Heart left ventricle (tissue), 16 donors: ENCODE results near the gene SYT15. TPM values are rescaled to one million over a fixed set of nuclear protein-coding genes. Genes with fewer than 3 reads are reported as not detected.
"Not testable (repeated sequence)": the region's sequence is repeated elsewhere in the genome, so short reads cannot be mapped to it uniquely, and the experiment has no call there.

Source experiments
- ATAC-seq, 4 donors: fragments of 200-7000 bp; cut with Tn5 transposase; one replicate each; pipeline ENCODE4 v1.9.1; 2020 to 2022; ENCODE audit warnings: moderate library complexity in 4 of 4, mild to moderate bottlenecking in 3 of 4, moderate number of reproducible peaks in 1 of 4
- DNase-seq, 5 donors: peaks; one replicate each; pipeline ENCODE4 v3.0.0-alpha.2; 2020
- H3K27ac ChIP-seq, 12 donors: fragments of 200-600 bp; sonication (generic) in 4 of 12; one replicate each; pipeline versions ENCODE4 v1.5.0 to v1.8.0; 2016 to 2022; ENCODE audit warnings: mild to moderate bottlenecking in 2 of 12
- H3K27me3 ChIP-seq, 9 donors: fragments of 200-600 bp; sonication (generic) in 2 of 9; one replicate each; pipeline versions ENCODE4 v1.5.1 to v1.8.0; 2016 to 2022; ENCODE audit warnings: mild to moderate bottlenecking in 3 of 9
- H3K36me3 ChIP-seq, 9 donors: fragments of 200-600 bp; sonication (generic) in 2 of 9; one replicate each; pipeline versions ENCODE4 v1.5.0 to v1.8.0; 2018 to 2022; ENCODE audit warnings: mild to moderate bottlenecking in 2 of 9
- H3K4me1 ChIP-seq, 12 donors: fragments of 200-600 bp; sonication (generic) in 4 of 12; one replicate each; pipeline versions ENCODE4 v1.5.0 to v1.8.0; 2016 to 2022; ENCODE audit warnings: mild to moderate bottlenecking in 3 of 12
- H3K4me3 ChIP-seq, 12 donors: fragments of 200-600 bp; sonication (generic) in 4 of 12; one replicate each; pipeline versions ENCODE4 v1.5.0 to v1.8.0; 2017 to 2022; ENCODE audit warnings: mild to moderate bottlenecking in 9 of 12, moderate library complexity in 4 of 12
- H3K9me3 ChIP-seq, 12 donors: fragments of 200-600 bp; sonication (generic) in 4 of 12; one replicate each; pipeline versions ENCODE4 v1.5.0 to v1.8.0; 2016 to 2022; ENCODE audit warnings: mild to moderate bottlenecking in 1 of 12
- WGBS, 4 donors: extraction: QIAGEN DNeasy Blood & Tissue Kit in 2 of 4; methylation state at CpG; one replicate each; pipeline versions ENCODE4 v1.1.5 to v1.1.7; 2013 to 2018; 5-methylcytosine and 5-hydroxymethylcytosine counted together
- intact Hi-C, 10 donors: fragments of 100-400 bp; cut with DNase I; formaldehyde crosslinking; loops; one replicate each; pipeline versions ENCODE4 v1.11.1 to v1.14.2; 2022
- polyA plus RNA-seq, 2 donors: library from polyadenylated mRNA; stranded (reverse); fragments of 200-250 nt; gene quantifications; one replicate each; pipeline ENCODE4 v1.2.3, GENCODE V29; 2013
- total RNA-seq, 9 donors: library from RNA; depleted of rRNA in 2 of 9; stranded (reverse); fragments of >200 nt in 2 of 9; fragmentation: NEBNext Ultra II Directional in 3 of 9; extraction: Animal tissue kit (Norgen Biotek cat#: 25700) in 3 of 9; gene quantifications; one replicate each; pipeline versions ENCODE4 v1.1.0 to v1.2.4, GENCODE V29; 2016 to 2023
- donor health status: ischemic (EF 13 %, LVEDD 7.1; RV severe dilation, severe dysfunction).
- donor health status: healthy with polysubstance abuse.
- donor health status: DM: no; HTN: yes; CAD: no.
- donor health status: DM: no; HTN: no; CAD: no.
- donor health status: ischemic (EF 25% LVEDD 6.9; RV normal size, moderate dysfunction).
- donor health status: ischemic (EF 25% LVEDD 5.7; RV mildly dilated, moderate dysfunction).
- donor health status: healthy.
- donor health status: DM: yes; HTN: yes; CAD: no.
- donor health status: ischemic (EF 35%, LVEDD 5.7; RV mildly dilated, moderate dysfunction).
- donor health status: nonischemic (EF 11% LVEDD 7.7; RV severe dilation, severe dysfunction).
- donor health status: DM: yes; HTN: yes; CAD: no.
- donor health status: PGD.
- donor health status: ischemic (EF 29% LVEDD 5.4; RV normal size, mild dysfunction).
- donor health status: nonischemic (EF 23%, LVEDD 6.1; RV moderate dilation, normal function).

SYT15 gene
- total and polyA plus RNA-seq, 11 donors, result 1.0 to 5.2 (median 2.7) TPM

- not testable (repeated sequence) for DNase-seq, ATAC-seq
Measured at GRCh38 chr10:46581997-46582396, 3.1 kb downstream of the SYT15 start.

GRCh38 chr10:46582568-46582967 is 3.6 kb downstream of the SYT15 start:
- DNase-seq, H3K27me3 ChIP-seq, ATAC-seq, H3K9me3 ChIP-seq, H3K4me3 ChIP-seq, intact Hi-C loops, H3K4me1 ChIP-seq, H3K36me3 ChIP-seq, H3K27ac ChIP-seq: not testable (repeated sequence)
- WGBS, 4 donors, result 54 to 63% methylated on average over 3 of the region's 11 CpGs; no CpG with 5 or more reads in 2 of the 4 donors

More at GRCh38 chr10:46581997-46582396, 3.1 kb downstream of the SYT15 start:
- H3K27ac ChIP-seq, intact Hi-C loops, H3K9me3 ChIP-seq, H3K27me3 ChIP-seq, H3K4me3 ChIP-seq, H3K36me3 ChIP-seq, H3K4me1 ChIP-seq: not testable (repeated sequence)
- 97 to 98% methylated on average over 5 to 9 of the region's 12 CpGs; no CpG with 5 or more reads in 2 of the 4 donors for WGBS, 4 donors

GRCh38 chr10:46584196-46584595 is 5.3 kb downstream of the SYT15 start:
- H3K9me3 ChIP-seq, H3K4me1 ChIP-seq, ATAC-seq, H3K27ac ChIP-seq, H3K36me3 ChIP-seq, H3K4me3 ChIP-seq, intact Hi-C loops, H3K27me3 ChIP-seq: not testable (repeated sequence)
- peak in 1 of 5 donors; percentile 16 for DNase-seq
- 72 to 91% (median 87%) methylated on average over 3 to 8 of the region's 11 CpGs for whole genome bisulfite sequencing, 4 donors

GRCh38 chr10:46585246-46585645 is 6.3 kb downstream of the SYT15 start:
- H3K4me3 ChIP-seq, intact Hi-C loops, H3K9me3 ChIP-seq, H3K36me3 ChIP-seq, H3K4me1 ChIP-seq, H3K27me3 ChIP-seq, H3K27ac ChIP-seq, DNase-seq: not testable (repeated sequence)
- no CpG with 5 or more reads among the region's 13 CpGs for WGBS, 4 donors
- peak in 3 of 4 donors; percentile 16 to 61 (median 58) for ATAC-seq

GRCh38 chr10:46587546-46587945 is 8.6 kb downstream of the SYT15 start:
- H3K36me3 ChIP-seq, intact Hi-C loops, DNase-seq, H3K27me3 ChIP-seq, H3K4me3 ChIP-seq, H3K9me3 ChIP-seq, H3K27ac ChIP-seq, H3K4me1 ChIP-seq: not testable (repeated sequence)
- peak; percentile 51 to 76 (median 66) for ATAC-seq
- WGBS, 4 donors, result no CpG with 5 or more reads among the region's 24 CpGs

GRCh38 chr10:46588221-46588620 is 9.3 kb downstream of the SYT15 start:
- H3K4me1 ChIP-seq, H3K4me3 ChIP-seq, intact Hi-C loops, H3K36me3 ChIP-seq, H3K27ac ChIP-seq, H3K9me3 ChIP-seq, H3K27me3 ChIP-seq, DNase-seq: not testable (repeated sequence)
- peak in 3 of 4 donors; percentile 12 to 20 (median 17) for ATAC-seq
- no CpG with 5 or more reads among the region's 3 CpGs for WGBS, 4 donors

- H3K4me1 ChIP-seq, H3K4me3 ChIP-seq, ATAC-seq, H3K9me3 ChIP-seq, H3K27me3 ChIP-seq, H3K36me3 ChIP-seq, H3K27ac ChIP-seq, DNase-seq, intact Hi-C loops: not testable (repeated sequence)
- no CpG with 5 or more reads among the region's 3 CpGs for WGBS, 4 donors
Measured at GRCh38 chr10:46589589-46589988, 10.7 kb downstream of the SYT15 start.

GRCh38 chr10:46591053-46591452 is 12.1 kb downstream of the SYT15 start:
- H3K4me3 ChIP-seq, H3K4me1 ChIP-seq, H3K27ac ChIP-seq, DNase-seq, ATAC-seq, H3K9me3 ChIP-seq, H3K36me3 ChIP-seq, intact Hi-C loops, H3K27me3 ChIP-seq: not testable (repeated sequence)
- WGBS, 4 donors, result 100% methylated on average over 1 of the region's 8 CpGs; no CpG with 5 or more reads in 3 of the 4 donors

GRCh38 chr10:46593307-46593706 is 14.4 kb downstream of the SYT15 start:
- H3K36me3 ChIP-seq, H3K27ac ChIP-seq, H3K9me3 ChIP-seq, H3K27me3 ChIP-seq, H3K4me1 ChIP-seq, H3K4me3 ChIP-seq, intact Hi-C loops, ATAC-seq, DNase-seq: not testable (repeated sequence)
- WGBS, 4 donors, result 97 to 98% (median 97%) methylated on average over 13 of the region's 13 CpGs

- WGBS, 4 donors, result 44 to 68% (median 49%) methylated on average over 4 to 5 of the region's 6 CpGs
- H3K27ac ChIP-seq, H3K4me1 ChIP-seq, intact Hi-C loops, H3K27me3 ChIP-seq, H3K36me3 ChIP-seq, H3K9me3 ChIP-seq, H3K4me3 ChIP-seq: not testable (repeated sequence)
- ATAC-seq (peak in 2 of 4 donors; percentile 35 to 74), DNase-seq (peak in 1 of 5 donors; percentile 5)
Measured at GRCh38 chr10:46594453-46595063, 15.6 kb downstream of the SYT15 start.

GRCh38 chr10:46596570-46596969 is 17.6 kb downstream of the SYT15 start:
- H3K9me3 ChIP-seq, H3K36me3 ChIP-seq, intact Hi-C loops, H3K27me3 ChIP-seq, H3K4me1 ChIP-seq: not testable (repeated sequence)
- ATAC-seq, result peak in 3 of 4 donors; percentile 7 to 65 (median 33)
- Histone ChIP-seq H3K27ac (peak overlapping the region in 3 of 12 donors; percentile 30 to 73 (median 42)), H3K4me3 (peak overlapping the region in 5 of 12 donors; percentile 31 to 39 (median 35))
- DNase-seq, result peak in 3 of 5 donors; percentile 21 to 27 (median 22)
- WGBS, 4 donors, result 31 to 59% (median 41%) methylated on average over 2 of the region's 4 CpGs
